Stimulated activated CD8-positive, alpha-beta memory T cell treated with anti-CD3 and anti-CD28 coated beads, Interleukin-12 subunit alpha, Interleukin-12 subunit beta, amount 100 ng/mL, for 1 hour (primary cell): ENCODE measurements around the gene DCAF4L1.

Experiments
- DNase-seq: peaks from one replicate; pipeline ENCODE4 v3.0.0-alpha.2; 2020; ENCODE audit warnings: low read depth

DCAF4L1 gene

DNA sequence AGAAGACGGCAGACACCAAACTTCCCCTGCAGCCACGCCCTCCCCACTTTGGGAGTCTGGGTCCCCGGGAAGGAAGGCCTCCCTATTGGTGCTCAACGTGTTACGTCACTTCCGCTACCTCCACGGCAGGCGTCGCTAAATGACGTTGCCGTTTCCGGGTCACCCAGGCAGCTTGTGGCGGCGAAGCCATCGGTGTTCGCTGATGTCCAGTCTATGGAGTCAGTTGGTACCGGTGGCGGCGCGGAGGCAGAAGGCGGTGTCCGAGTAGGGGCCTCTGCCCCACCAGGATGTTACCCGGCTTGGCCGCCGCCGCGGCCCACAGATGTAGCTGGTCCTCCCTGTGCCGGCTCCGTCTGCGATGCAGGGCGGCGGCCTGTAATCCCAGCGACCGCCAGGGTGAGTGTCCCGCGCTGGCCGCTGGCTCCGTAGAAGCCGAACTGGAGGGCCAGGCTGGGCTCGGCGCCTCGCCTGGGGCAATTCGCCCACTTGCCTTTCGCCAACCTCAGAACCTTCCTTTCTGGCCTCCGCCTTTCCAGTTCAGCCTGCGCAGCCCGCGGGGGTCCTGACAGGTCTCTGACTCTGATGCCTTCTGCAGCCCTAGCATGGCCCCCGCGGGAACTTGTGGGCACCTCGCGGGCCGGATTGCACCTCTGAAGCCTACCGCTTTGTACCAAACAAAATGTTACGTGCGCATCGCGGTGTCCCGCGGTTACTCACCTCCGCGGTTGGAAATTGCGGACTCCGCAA is 9.0 kb downstream of the DCAF4L1 start, which contains the start of gene SLC30A9:
Gene SLC30A9 (plus strand): TSS at position 166 of the 747 bp plus-strand sequence. CDS start 122 bp downstream, at position 288.
- DNase-seq = peak; percentile 91

DNA sequence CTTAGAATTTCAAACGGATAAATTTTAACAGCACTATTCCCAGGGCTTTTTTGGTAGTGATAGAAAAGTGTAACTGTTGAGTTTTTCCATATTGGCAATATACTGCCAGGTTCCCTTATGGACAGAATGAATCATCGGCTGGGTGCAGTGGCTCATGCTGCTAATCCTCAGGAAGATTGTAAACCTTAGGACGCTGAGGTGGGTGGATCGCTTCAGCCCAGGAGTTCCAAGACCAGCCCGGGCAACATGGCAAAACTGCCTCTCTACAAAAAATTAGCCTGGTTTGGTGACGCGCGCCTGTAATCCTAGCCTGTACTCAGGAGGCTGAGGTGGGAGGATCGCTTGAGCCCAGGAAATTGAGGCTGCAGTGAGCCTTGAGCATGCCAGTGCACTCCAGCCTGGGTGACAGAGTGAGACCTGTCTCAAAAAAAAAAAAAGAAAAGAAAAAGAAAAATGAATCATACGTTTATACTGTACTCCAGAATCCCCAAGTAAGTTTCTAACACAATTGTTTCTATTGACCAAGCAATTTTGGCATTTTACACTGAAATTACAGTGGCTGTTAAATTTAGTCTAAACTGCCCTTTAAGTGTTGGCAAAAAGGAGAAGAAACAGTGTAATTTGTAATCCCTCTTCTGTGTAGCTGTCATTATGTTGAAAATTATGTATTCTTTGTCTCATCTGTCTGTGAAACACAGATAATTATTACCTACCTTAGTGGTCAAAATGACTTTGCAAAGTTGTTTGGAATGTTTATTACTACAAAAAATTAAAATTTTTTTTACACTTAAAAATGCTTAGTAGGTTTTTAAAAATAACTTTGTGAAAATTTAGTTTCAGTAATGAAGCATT is 10.6 kb downstream of the DCAF4L1 start:
- DNase-seq = no peak

DNA sequence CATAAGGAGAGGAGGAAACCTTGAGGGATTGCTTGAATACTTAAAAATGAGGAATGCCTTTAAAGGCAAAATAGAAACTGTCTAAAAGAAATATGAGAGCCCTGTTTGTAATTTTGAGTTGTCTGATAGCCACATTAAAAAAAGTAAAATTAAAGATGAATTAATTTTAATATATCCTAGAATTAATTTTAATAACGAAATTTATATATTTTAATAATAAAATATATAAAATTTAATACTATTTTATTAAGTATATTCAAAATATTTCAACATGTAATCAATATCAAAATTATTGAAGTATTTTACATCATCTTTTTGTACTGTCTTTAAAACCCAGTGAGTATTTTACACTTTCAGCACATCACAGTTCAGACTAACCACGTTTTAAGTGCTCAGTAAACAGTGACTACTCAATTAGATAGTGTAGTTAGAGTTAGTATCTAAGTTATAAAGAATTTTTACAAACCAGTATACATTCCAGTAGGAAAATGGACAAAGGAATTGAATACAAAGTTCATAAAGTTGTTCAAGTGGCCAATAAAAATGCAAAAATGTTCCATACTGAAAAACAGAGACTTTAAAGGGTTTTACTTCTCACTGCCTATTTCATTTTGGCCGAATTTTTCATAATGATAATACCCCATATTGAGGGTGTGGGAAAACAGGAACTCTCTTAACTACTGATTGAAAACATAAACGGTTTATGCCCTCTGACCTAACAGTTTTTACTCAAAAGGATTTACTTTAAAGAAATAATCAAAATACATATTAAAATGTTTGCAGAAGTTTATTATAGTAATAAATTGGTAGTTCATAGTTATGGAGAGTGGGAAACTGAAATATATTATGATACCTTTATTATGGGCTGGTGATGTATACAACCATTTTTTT is 11.7 kb downstream of the DCAF4L1 start:
- no peak for DNase-seq

DNA sequence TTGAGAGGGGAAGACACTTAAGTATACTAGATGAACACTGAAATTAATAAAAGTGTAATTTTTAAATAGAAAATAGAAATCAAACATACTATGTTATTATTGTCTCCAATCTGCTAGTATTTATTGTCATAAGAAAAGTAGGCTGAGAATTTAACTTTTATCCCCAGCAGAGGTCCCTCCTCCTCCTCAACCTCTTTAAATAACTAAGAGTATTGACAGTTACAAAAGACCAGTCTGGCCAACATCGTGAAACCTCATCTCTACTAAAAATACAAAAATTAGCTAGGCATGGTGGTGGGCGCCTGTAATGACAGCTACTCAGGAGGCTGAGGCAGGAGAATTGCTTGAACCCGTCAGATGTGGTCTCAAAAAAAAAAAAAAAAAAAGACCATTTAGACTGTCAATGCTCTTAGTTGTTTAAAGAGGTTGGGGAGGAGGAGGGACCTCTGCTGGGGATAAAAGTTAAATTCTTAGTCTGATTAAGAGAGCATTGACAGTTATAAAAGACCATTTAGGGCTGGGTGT is 13.0 kb downstream of the DCAF4L1 start:
- DNase-seq = no peak

DNA sequence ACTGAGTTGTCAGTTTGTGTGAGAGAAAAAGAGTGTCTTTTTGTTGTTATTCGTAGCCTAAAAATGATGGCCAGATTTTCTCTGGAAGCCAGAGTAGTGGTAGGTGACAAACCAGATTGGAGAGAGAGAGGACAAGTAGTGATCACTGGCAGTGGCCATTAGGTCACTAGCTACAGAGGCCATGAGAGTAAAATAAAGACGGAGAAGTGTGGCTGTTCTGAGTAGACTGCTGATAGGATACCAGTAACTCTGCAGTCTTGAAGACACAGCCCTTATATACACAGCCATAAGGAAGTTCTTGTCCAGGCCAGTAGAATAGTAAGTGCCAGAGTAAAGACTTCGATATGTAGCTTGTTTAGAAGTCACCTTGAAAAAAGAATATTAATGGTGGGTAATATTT is 16.5 kb downstream of the DCAF4L1 start:
- no peak for DNase-seq

DNA sequence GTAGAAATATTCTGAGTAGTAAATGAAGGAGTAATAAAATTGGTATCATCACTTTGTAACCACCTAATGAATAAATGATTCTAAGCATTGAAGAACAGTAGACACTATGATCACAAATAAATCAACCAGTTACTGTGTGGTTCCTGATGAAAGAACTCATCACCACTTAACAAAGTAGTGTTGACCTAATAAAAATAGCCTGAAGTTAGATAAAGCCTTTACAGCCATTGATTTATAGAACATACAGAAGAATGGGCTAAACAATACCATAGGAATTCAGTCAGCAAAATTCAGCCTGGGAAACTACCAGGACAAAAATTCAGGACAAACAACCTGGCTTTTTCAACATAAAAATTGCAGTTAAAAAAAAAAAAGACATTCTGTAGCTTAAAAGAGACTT is 17.8 kb downstream of the DCAF4L1 start:
- DNase-seq = no peak

DNA sequence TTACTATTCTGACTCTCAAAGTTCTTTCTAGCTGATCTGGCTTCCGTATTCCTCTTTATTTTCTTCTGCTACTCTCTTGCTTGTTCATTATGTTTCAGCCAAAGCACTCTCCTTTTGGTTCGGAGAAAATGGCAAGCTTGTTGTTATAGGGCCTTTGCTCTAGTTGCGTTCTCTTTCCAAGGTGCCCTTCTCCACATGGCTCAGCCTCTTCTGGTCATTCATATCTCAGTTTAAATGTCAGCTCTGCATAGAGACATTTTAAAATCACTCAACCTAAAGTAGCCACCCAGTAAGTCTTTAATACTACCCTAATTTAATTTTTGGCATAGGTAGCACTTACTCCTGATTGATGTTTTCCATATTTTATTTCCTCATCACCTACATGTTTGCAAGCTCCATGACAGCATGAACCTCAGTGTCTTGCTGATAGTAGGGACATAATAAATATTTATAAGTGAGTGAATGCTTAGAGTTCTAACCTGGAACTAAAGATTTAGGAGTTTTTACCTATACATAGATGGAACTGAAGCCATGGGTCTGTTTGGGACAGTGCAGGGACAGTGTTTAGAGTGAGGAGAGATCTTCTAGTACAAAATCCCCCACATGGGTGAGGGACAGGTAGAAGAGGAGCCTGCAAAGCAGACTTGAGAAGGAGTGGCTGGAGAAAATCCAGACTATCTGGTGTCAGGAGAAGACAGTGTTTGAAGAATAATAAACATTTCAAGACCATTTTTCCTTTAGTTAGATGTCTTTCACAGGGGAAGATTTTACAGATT is 26.6 kb downstream of the DCAF4L1 start:
- DNase-seq = no peak

DNA sequence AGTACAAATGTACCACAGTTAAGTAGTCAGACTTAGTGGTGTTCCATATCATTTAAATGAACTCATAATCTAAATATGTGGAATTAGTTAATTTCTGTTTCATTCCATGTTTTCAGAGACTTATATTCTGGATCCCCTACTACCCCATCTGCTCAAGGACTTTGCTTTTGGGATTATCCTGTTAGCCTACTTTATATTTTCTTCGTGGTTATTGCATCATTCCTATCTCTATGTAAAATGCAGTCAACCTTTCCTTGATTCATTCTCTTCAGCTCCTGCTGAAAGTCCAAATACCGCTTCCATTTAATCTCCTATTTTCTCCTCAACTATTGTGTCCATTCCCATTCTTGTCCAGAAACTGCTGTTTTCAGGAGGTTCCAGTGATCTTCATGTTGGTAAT is 33.9 kb downstream of the DCAF4L1 start:
- no peak for DNase-seq

DNA sequence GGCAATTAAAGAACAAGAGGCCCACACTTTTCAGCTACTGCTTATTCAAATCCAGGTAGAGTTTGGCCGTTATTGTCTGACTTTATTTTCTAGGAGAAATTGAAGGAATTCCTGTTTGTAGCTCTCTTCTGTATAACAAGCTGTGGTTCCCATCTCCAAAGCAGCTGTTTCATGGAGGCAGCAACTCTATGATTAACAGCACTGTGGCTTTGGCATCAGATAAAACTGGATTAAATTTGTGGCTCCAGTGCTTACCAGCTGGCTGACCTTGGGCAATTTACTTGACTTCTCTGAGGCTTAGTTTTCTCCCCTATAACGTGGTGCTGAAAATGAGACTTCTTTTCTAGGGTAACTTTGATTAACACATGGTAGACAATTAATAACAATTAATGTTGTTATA is 36.9 kb downstream of the DCAF4L1 start:
- no peak for DNase-seq
